Dedifferentiated amniotic fluid mesenchymal stem cell (primary cell): Measurements from ENCODE around the gene DCAKD.
"Not testable (repeated sequence)": the region's sequence is repeated elsewhere in the genome, so short reads cannot be mapped to it uniquely, and the experiment has no call there.

ENCODE experiments used
- DNase-seq: peaks from one replicate; pipeline ENCODE4 v3.0.0-alpha.2; 2016; ENCODE audit errors: extremely low spot score

The DCAKD gene

DNA sequence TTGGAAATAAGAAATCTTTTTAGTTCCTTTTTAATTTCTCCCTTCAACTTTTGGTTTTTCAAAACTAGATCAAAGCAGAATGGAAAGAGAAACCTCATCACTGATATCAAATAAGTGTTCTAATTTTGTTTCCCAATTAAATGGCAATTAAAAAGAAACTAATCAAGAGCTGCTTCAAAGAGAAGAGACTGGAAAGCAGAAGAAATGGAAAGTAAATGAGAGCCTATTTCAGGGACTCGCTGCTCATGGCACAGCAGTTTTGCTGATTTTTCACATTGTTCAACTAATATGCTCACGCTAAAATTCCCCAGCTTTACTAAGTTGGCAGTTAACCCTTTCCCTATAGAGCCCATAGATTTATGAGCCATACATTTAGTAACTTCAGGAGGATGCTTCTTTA, 16.2 kb upstream of the DCAKD start:
- DNase-seq: no peak

GRCh38 chr17:45063198-45063597, 11.8 kb upstream of the DCAKD start:
- no peak for DNase-seq

DNA sequence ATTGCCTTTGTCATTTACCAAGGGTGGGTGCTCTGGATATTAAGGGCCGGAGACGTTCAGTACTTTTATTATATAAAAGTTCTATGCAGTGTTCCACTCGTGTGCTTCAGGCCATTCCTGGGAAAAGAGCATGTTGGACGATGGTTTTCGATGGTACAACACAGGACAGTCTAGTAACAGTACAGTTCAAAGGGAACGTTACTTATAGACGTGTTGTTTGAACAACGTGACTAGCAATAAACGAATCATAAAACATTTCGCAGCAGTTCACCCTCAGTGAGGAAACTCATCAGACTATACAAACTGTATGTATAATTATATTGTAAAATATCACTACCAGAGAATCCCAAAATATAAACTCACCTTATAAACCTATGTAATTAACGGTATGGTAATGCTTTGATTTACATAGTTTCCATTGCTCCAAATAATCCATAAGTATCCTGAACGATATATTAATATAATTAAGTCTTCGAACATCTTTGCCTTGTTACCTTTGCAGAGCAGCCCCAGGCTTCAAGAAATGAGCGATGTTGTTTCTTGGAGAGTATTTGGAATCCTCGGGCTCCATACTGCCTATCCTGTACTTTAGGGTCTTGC, 10.3 kb upstream of the DCAKD start:
- DNase-seq: no peak

DNA sequence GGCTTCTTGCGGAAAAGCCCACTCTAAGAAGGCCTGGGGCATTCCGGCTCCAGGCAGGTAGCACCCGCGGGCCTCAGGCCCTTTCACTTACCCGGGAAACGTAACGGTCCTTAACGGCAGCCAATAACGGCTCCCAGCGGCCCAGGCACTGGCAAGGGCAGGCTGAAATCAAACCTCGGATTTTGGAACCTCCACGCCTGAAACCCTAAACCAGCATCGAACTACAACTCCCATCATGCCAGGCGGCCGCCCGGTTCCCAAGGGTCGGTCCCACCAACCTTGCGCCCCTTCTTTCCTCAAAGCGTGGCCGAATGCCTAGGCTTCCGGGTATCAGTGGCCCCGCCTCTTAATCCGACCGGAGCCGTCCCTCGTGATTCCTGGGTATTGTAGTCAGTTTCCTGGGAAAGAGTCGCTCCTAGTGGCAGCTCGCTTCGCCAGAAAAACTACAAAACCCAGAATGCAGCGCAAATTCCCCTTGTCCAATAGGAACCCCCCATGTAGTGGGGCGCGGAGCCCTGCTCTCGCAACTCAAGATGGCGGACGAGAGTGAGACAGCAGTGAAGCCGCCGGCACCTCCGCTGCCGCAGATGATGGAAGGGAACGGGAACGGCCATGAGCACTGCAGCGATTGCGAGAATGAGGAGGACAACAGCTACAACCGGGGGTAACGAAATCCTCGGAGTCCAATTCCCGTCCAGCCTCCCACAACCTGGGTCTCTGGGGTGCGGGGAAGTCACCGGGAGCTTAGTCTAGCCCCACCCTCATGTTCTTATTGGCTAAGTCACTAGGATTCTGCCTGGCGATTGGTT, 9.6 kb upstream of the DCAKD start, which contains the start of gene NMT1:
Gene NMT1 (plus strand): TSS at position 521 of the 809 bp plus-strand sequence. CDS start 13 bp downstream, at position 534.
- peak; percentile 100 for DNase-seq

DNA sequence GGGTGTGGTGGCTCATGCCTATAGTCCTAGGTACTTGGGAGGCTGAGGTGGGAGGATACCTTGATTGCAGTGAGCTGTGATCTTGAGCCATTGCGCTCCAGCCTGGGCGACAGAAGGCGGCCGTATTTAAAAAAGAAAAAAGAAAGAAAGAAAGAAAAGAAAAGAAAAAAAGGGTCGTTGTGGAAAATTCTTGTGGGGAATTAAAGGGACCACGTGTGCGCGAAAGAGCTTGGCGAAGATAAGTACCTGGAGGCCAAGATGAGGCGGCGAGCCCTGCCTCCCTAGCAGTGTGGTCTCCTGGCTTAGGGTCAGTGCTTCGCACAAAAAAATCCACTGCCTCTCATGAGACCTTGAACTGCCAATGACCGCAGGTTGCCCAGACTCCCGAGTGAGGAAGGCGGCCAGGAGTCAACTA, 9.0 kb upstream of the DCAKD start:
- DNase-seq: no peak

GRCh38 chr17:45052052-45052772, 780 bp upstream of the DCAKD start:
- no peak for DNase-seq

DNA sequence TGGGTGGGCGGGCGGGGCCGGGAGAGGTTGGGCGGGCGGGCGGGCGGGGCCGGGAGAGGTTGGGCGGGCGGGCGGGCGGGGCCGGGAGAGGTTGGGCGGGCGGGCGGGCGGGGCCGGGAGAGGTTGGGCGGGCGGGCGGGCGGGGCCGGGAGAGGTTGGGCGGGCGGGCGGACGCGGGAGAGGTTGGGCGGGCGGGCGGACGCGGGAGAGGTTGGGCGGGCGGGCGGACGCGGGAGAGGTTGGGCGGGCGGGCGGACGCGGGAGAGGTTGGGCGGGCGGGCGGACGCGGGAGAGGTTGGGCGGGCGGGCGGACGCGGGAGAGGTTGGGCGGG, 254 bp upstream of the DCAKD start:
- not testable (repeated sequence) for DNase-seq

DNA sequence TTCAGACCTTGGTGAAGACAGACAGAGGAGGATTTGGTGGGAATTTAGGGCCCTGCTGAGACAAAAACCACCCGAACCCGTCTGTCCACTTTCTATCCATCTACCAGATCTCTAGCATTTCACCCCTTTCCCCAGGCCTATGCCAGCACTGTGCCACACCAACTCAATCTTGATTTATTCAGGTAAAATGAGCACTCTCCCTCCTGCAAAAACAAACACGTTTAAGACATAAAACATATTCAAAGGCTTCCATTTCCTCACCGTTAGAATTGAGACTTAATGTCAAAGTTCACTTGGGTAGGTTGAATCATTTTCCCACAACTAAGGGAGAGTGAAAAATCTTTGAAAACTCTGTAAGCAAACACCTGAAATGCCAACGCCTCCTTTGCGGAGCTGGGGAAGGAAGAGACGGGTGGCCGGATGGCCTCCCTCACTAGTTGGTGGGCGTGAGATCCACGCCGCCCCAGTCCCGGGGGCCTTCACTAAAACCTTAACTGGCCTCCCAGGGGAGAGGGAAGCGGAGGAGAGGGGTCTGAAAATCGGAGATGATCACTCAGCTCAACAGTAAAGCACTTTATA, 862 bp downstream of the DCAKD start:
- DNase-seq: no peak

GRCh38 chr17:45048795-45049563, 2.5 kb downstream of the DCAKD start:
- no peak for DNase-seq

GRCh38 chr17:45046537-45047125, 4.8 kb downstream of the DCAKD start:
- no peak for DNase-seq

GRCh38 chr17:45043813-45044540, 7.5 kb downstream of the DCAKD start:
- DNase-seq: no peak

DNA sequence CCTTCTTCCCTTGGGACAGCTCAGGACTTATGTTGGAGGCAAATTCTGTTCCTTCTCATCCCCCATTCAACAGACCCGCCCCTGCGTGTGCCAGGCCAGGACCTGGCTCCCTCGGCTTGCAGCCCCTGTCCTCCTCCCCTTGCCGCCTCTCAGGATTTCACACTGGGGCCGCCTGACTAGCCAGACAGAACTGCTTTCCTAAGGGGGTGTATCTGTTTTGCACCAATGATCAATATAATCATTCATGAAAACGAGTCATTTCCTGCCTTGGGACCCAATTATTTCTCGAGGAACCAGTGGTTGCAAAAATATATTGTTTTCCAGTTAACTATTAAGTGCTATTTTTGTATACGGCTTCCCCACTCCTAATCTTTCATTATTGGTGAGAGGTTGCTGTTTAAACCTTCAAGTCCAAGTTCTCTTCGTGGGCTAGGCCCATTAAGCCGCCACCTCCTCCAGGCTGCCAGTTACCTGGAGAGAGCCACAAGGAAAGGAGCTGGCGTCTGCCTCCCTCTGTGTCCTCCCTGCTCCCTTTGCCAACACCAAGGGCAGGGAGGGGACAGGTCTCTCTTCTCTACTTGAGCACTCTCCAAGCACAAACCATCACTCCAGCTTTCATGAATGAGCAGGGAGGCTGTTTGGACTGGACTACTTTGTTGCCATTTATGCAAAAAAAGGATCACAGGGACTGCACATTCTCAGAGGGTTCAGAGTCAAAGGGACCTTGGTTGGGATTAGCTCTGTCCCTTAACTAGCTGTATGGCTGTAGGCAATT, 8.9 kb downstream of the DCAKD start:
- no peak for DNase-seq

DNA sequence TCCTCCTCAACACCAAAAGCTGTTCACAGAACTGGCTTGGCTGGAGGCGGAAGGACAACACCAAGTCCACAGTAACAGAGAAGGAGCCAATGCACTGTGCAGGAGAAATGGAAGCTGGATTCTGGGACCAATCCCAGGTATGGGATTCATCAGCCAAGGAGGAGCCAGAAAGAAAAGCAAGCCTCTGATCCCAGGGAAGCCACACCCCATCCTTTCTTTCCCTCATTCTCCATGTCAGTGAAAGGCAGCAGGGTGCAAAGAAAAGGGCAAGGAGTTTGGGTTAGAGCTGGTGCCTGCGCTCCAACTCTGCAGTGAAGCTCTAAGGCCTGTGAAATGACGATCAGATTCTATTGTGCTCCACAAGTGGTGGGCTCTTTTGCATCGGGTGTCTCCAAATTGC, 11.0 kb downstream of the DCAKD start:
- DNase-seq: no peak

- no peak for DNase-seq
Observed at GRCh38 chr17:45038728-45039634, 12.5 kb downstream of the DCAKD start.

DNA sequence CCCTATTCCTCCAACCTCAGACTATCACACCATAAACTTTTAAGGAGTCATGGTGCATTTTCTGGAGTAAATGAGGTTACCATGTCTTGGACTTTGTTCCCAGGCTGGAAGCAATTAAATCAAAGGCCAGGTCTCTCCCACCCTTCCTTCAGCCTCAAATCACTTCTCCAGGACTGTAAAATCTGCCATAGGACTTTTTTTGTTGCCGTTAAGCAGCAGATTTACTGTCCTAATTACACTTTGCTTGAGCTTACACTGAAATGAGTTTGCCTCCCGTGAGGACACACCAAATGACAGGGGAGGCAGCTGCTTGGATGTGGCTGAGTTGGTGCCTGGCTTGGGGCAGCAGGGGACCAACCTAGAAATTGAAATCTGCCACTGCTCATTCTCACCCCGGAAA, 14.7 kb downstream of the DCAKD start:
- DNase-seq: no peak

DNA sequence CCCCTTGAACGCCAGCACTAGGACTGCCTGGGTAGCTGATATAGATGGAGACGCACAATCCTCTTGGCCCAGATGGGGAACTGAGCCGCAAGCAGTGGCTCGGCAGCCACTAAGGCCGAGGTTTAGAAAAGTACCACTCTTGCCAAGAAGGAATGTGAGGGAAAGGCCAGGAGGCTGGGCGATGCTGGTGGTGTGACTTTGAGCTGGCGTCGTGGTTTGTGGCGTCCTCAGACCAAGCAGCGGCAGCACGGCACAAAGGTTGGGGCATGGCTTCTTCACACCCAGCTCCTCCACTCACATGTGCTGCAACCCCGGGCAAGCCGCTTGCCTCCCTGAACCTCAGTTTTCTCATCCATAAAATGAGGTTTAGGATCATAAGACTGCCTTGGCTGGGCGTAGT, 15.6 kb downstream of the DCAKD start:
- no peak for DNase-seq

GRCh38 chr17:45034599-45034998, 16.8 kb downstream of the DCAKD start:
- DNase-seq: no peak

- DNase-seq: no peak
Observed at GRCh38 chr17:45032174-45032541, 19.3 kb downstream of the DCAKD start.
